ENCODE results near the gene DLG2.

- TF ChIP-seq CTCF (IDR thresholded peaks at IDR 0.05) (no peak), POLR2A (IDR thresholded peaks at IDR 0.05; ENCODE audit: low read depth) (no peak), POLR2AphosphoS5 (IDR thresholded peaks at IDR 0.05) (no peak)
These were observed 2151.4 kb downstream of the DLG2 start for GRCh38 chr11:83475760-83476159.
